Lung microvascular endothelial cell (primary cell): ENCODE measurements around the gene ALDOA. TPM values are rescaled to one million over a fixed set of nuclear protein-coding genes. Genes with fewer than 3 reads are reported as not detected.

Experiments used
- DNase-seq, 2 donors: peaks; one replicate each; pipeline versions ENCODE4 v3.0.0 to v3.0.0-alpha.2; 2010; ENCODE audit warnings: low read depth in 2 of 2
- total RNA-seq: library from RNA; depleted of rRNA; stranded (reverse); fragments of >200 nt; gene quantifications from 2 replicates; pipeline ENCODE4 v1.2.1, GENCODE V29; 2014

The ALDOA gene
- total RNA-seq, 1 donor from 2014 or later = 319 TPM

GRCh38 chr16:30068750-30069610 lies 3.4 kb downstream of the ALDOA start:
- peak; percentile 43 to 66 for DNase-seq

GRCh38 chr16:30069611-30070462 lies 4.3 kb downstream of the ALDOA start:
- no peak for DNase-seq

GRCh38 chr16:30070490-30070889 lies 4.9 kb downstream of the ALDOA start:
- DNase-seq = no peak

- peak; percentile 92 for DNase-seq
These were observed 10.1 kb downstream of the ALDOA start, which contains the start of gene PPP4C for GRCh38 chr16:30075503-30076275. Gene PPP4C, plus strand, starts transcription at chr16:30075994. Its CDS starts 384 bp downstream, at chr16:30076378.

- DNase-seq = peak in 1 of 2 donors; percentile 36
These were observed 10.8 kb downstream of the ALDOA start for GRCh38 chr16:30076276-30076791.

GRCh38 chr16:30077656-30078055 lies 12.1 kb downstream of the ALDOA start:
- no peak for DNase-seq

GRCh38 chr16:30078744-30079143 lies 13.2 kb downstream of the ALDOA start:
- no peak for DNase-seq

GRCh38 chr16:30079480-30079879 lies 13.9 kb downstream of the ALDOA start:
- DNase-seq = no peak

GRCh38 chr16:30082545-30083090 lies 17.1 kb downstream of the ALDOA start:
- no peak for DNase-seq

GRCh38 chr16:30083216-30084055 lies 17.9 kb downstream of the ALDOA start:
- no peak for DNase-seq

GRCh38 chr16:30084096-30084815 lies 18.7 kb downstream of the ALDOA start:
- DNase-seq = no peak

- DNase-seq = no peak
These were observed 19.2 kb downstream of the ALDOA start for GRCh38 chr16:30084816-30085159.

- no peak for DNase-seq
These were observed 19.7 kb downstream of the ALDOA start for GRCh38 chr16:30085247-30085646.

- no peak for DNase-seq
These were observed 20.3 kb downstream of the ALDOA start for GRCh38 chr16:30085820-30086219.

- DNase-seq = no peak
These were observed 21.0 kb downstream of the ALDOA start for GRCh38 chr16:30086291-30087140.

GRCh38 chr16:30087181-30087898 lies 21.8 kb downstream of the ALDOA start:
- DNase-seq = no peak

- no peak for DNase-seq
These were observed 22.8 kb downstream of the ALDOA start for GRCh38 chr16:30088237-30088831.
